Bone marrow (tissue), 2 donors: ENCODE data around the gene HOTAIR.

Experiments used
- DNase-seq, 2 donors: peaks; one replicate each; lab custom pipeline; 2025; lab: John Stamatoyannopoulos, UW

Gene HOTAIR

GRCh38 chr12:54011665-54012532, 37.1 kb upstream of the HOTAIR start:
- no peak for DNase-seq

GRCh38 chr12:54010972-54011664, 36.4 kb upstream of the HOTAIR start:
- DNase-seq = no peak

GRCh38 chr12:54010053-54010971, 35.6 kb upstream of the HOTAIR start:
- DNase-seq = no peak

GRCh38 chr12:54009171-54010052, 34.7 kb upstream of the HOTAIR start:
- DNase-seq = no peak

GRCh38 chr12:54008260-54008552, 33.5 kb upstream of the HOTAIR start:
- no peak for DNase-seq

GRCh38 chr12:54007538-54008259, 32.9 kb upstream of the HOTAIR start:
- DNase-seq = no peak

- no peak for DNase-seq
Observed at GRCh38 chr12:54006559-54007220, 31.9 kb upstream of the HOTAIR start.

GRCh38 chr12:54005853-54006558, 31.3 kb upstream of the HOTAIR start:
- peak; percentile 64 to 68 for DNase-seq

- no peak for DNase-seq
Observed at GRCh38 chr12:54005531-54005852, 30.7 kb upstream of the HOTAIR start.

GRCh38 chr12:54004841-54005530, 30.2 kb upstream of the HOTAIR start:
- no peak for DNase-seq

- DNase-seq = no peak
Observed at GRCh38 chr12:54004063-54004840, 29.5 kb upstream of the HOTAIR start.

- DNase-seq = no peak
Observed at GRCh38 chr12:54003625-54004024, 28.9 kb upstream of the HOTAIR start.

- DNase-seq = no peak
Observed at GRCh38 chr12:54002915-54003389, 28.2 kb upstream of the HOTAIR start.

GRCh38 chr12:54002278-54002914, 27.6 kb upstream of the HOTAIR start:
- DNase-seq = no peak

GRCh38 chr12:54001283-54002187, 26.8 kb upstream of the HOTAIR start:
- no peak for DNase-seq
